OCI-LY1 (cell line): ENCODE results near the gene NFILZ.

ENCODE experiments used
- EZH2 ChIP-seq: fragments of 200-600 bp; sonication (generic), shearing (Covaris generic); IDR thresholded peaks from 2 replicates; pipeline ENCODE4 v1.8.0; 2017; ENCODE audit warnings: borderline replicate concordance, mixed run types, mild to moderate bottlenecking, antibody characterized with exemption, low read length, moderate library complexity, mixed read lengths
- TF ChIP-seq, protein P1 (sequence below): fragments of 200-600 bp; sonication (generic), shearing (Covaris generic); IDR thresholded peaks from 2 replicates; pipeline ENCODE4 v1.5.1; 2017; ENCODE audit warnings: mild to moderate bottlenecking, antibody characterized with exemption, low read length, moderate library complexity, mixed read lengths

DNA sequence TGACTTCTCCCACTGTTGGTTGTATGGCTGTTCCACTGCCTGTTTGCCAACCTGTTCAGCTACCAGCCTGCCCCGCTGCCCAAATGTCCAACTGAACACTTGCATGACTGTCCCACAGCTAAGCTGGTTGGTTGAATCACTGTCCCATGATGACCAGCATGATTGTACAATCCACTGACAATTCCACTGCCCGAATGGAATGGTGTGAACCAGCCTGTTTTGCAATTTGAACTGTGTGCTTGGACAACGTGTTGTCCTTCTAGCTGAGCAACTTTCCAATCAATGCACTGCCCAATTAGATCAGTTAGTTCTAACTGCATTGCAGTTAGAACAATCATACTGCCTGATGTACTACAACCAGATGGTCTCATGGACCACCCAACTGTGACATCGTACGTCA lies 28.6 kb upstream of the NFILZ start:
- no peak for TF ChIP-seq EZH2
- TF ChIP-seq, protein P1, sequence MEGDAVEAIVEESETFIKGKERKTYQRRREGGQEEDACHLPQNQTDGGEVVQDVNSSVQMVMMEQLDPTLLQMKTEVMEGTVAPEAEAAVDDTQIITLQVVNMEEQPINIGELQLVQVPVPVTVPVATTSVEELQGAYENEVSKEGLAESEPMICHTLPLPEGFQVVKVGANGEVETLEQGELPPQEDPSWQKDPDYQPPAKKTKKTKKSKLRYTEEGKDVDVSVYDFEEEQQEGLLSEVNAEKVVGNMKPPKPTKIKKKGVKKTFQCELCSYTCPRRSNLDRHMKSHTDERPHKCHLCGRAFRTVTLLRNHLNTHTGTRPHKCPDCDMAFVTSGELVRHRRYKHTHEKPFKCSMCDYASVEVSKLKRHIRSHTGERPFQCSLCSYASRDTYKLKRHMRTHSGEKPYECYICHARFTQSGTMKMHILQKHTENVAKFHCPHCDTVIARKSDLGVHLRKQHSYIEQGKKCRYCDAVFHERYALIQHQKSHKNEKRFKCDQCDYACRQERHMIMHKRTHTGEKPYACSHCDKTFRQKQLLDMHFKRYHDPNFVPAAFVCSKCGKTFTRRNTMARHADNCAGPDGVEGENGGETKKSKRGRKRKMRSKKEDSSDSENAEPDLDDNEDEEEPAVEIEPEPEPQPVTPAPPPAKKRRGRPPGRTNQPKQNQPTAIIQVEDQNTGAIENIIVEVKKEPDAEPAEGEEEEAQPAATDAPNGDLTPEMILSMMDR = no peak
